Thyroid gland (tissue), 4 donors: ENCODE results near the gene ERBB2.

Source experiments
- POLR2A ChIP-seq, 2 donors: fragments of 450-650 bp; IDR thresholded peaks; one replicate each; pipeline ENCODE4 v1.6.1; 2017; ENCODE audit warnings: antibody characterized with exemption in 2 of 2, mild to moderate bottlenecking in 2 of 2, moderate library complexity in 1 of 2
- TF ChIP-seq, protein P1 (sequence below), 6 experiments: fragments of 200-600 bp in 3 of 6; fragments of 450-650 bp in 3 of 6; sonication (generic) in 3 of 6; IDR thresholded peaks; one replicate each; pipeline ENCODE4 v1.5.1; 2016 to 2019; ENCODE audit warnings: antibody characterized with exemption in 6 of 6, mild to moderate bottlenecking in 2 of 6, inconsistent platforms in 1 of 6, moderate library complexity in 1 of 6

DNA sequence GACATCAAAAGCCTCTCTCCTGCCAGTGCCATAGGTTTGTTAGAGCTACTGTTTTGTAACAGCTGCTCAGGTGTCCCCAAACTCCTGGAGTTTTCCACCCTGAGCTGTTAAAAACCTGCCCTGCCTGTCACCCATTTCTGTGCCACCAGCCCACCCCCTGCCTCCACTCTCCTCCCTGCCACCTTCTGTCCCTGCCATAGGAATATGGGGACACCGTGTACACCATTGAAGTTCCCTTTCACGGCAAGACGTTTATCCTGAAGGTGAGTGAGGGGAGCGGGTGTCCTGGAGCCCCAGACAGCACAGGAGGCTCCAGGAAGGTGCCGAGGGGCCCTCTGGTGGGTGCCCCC lies 39.9 kb upstream of the ERBB2 start:
- no peak for TF ChIP-seq POLR2A (IDR thresholded peaks at IDR 0.05)
- TF ChIP-seq, protein P1, sequence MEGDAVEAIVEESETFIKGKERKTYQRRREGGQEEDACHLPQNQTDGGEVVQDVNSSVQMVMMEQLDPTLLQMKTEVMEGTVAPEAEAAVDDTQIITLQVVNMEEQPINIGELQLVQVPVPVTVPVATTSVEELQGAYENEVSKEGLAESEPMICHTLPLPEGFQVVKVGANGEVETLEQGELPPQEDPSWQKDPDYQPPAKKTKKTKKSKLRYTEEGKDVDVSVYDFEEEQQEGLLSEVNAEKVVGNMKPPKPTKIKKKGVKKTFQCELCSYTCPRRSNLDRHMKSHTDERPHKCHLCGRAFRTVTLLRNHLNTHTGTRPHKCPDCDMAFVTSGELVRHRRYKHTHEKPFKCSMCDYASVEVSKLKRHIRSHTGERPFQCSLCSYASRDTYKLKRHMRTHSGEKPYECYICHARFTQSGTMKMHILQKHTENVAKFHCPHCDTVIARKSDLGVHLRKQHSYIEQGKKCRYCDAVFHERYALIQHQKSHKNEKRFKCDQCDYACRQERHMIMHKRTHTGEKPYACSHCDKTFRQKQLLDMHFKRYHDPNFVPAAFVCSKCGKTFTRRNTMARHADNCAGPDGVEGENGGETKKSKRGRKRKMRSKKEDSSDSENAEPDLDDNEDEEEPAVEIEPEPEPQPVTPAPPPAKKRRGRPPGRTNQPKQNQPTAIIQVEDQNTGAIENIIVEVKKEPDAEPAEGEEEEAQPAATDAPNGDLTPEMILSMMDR (IDR thresholded peaks at IDR 0.05): no peak
